GM23338 (cell line): ENCODE measurements around the gene PRSS33. TPM values are rescaled to one million over a fixed set of nuclear protein-coding genes. Genes with fewer than 3 reads are reported as not detected.

Source experiments
- ATAC-seq: fragments of 200-7000 bp; cut with Tn5 transposase; 3 replicates; pipeline ENCODE4 v1.9.1; 2020
- DNase-seq: peaks from one replicate; pipeline ENCODE4 v3.0.0-alpha.2; 2015; ENCODE audit warnings: low spot score
- H2AFZ ChIP-seq: fragments of 200-600 bp; sonication (generic); 2 replicates; pipeline ENCODE4 v1.8.0; 2016; ENCODE audit warnings: antibody characterized with exemption, mild to moderate bottlenecking, moderate library complexity
- H3F3A ChIP-seq: fragments of 200-600 bp; sonication (generic); replicated peaks from 2 replicates; pipeline ENCODE4 v1.8.0; 2017; ENCODE audit warnings: antibody characterized with exemption, mixed run types, low read depth
- H3K27ac ChIP-seq: fragments of 200-600 bp; sonication (generic); 2 replicates; pipeline ENCODE4 v1.6.1; 2016; ENCODE audit warnings: low read depth
- H3K27me3 ChIP-seq: fragments of 200-600 bp; sonication (generic); 2 replicates; pipeline ENCODE4 v1.8.0; 2016; ENCODE audit warnings: mild to moderate bottlenecking, mixed run types, moderate library complexity; ENCODE audit not compliant: insufficient read depth
- H3K36me3 ChIP-seq: fragments of 200-600 bp; sonication (generic); 2 replicates; pipeline ENCODE4 v1.8.0; 2016; ENCODE audit warnings: mild to moderate bottlenecking; ENCODE audit not compliant: insufficient read depth
- H3K4me1 ChIP-seq: fragments of 200-600 bp; sonication (generic); 2 replicates; pipeline ENCODE4 v1.8.0; 2016; ENCODE audit warnings: mild to moderate bottlenecking, moderate library complexity; ENCODE audit not compliant: insufficient read depth
- H3K4me2 ChIP-seq: fragments of 200-600 bp; sonication (generic); 2 replicates; pipeline ENCODE4 v1.7.1; 2017; ENCODE audit warnings: mixed run types
- H3K4me3 ChIP-seq: fragments of 200-600 bp; sonication (generic); 2 replicates; pipeline ENCODE4 v1.6.1; 2016; ENCODE audit warnings: mixed run types
- H3K79me2 ChIP-seq: fragments of 200-600 bp; sonication (generic); replicated peaks from 2 replicates; pipeline ENCODE4 v1.8.0; 2017; ENCODE audit warnings: mild to moderate bottlenecking; ENCODE audit not compliant: insufficient read depth
- H3K9me2 ChIP-seq: fragments of 200-600 bp; sonication (generic); 2 replicates; pipeline ENCODE4 v1.8.0; 2017; ENCODE audit not compliant: insufficient read depth
- H4K20me1 ChIP-seq: fragments of 200-600 bp; sonication (generic); replicated peaks from 2 replicates; pipeline ENCODE4 v1.8.0; 2017; ENCODE audit warnings: mild to moderate bottlenecking; ENCODE audit not compliant: insufficient read depth
- H3K27ac Mint-ChIP-seq: 2 replicates; pipeline ENCODE4 v1.8.0; 2020; ENCODE audit warnings: inconsistent platforms, mild to moderate bottlenecking, moderate library complexity, mixed read lengths
- H3K27me3 Mint-ChIP-seq: 3 replicates; pipeline ENCODE4 v1.8.0; 2022; ENCODE audit warnings: low read depth, mild to moderate bottlenecking, moderate library complexity, mixed read lengths, inconsistent platforms; ENCODE audit not compliant: insufficient read depth, poor library complexity
- H3K36me3 Mint-ChIP-seq: 3 replicates; pipeline ENCODE4 v1.8.0; 2021; ENCODE audit warnings: low read depth, mild to moderate bottlenecking, inconsistent platforms, moderate library complexity, mixed read lengths
- H3K4me1 Mint-ChIP-seq: 3 replicates; pipeline ENCODE4 v1.8.0; 2020; ENCODE audit warnings: mild to moderate bottlenecking, inconsistent platforms, mixed read lengths
- H3K4me3 Mint-ChIP-seq: 3 replicates; pipeline ENCODE4 v1.8.0; 2021; ENCODE audit warnings: moderate library complexity, mild to moderate bottlenecking, inconsistent platforms, mixed read lengths
- H3K9me3 Mint-ChIP-seq: 3 replicates; pipeline ENCODE4 v1.8.0; 2020; ENCODE audit warnings: moderate library complexity, mild to moderate bottlenecking, inconsistent platforms, mixed read lengths
- EZH2 ChIP-seq: fragments of 200-600 bp; sonication (generic); IDR thresholded peaks from one replicate; pipeline ENCODE4 v1.8.0; 2017; ENCODE audit warnings: antibody characterized with exemption, mild to moderate bottlenecking, low read depth; ENCODE audit not compliant: unreplicated experiment
- JUNB ChIP-seq: IDR thresholded peaks from one replicate; pipeline ENCODE4 v1.6.1; 2016; ENCODE audit warnings: antibody characterized with exemption; ENCODE audit not compliant: unreplicated experiment
- NANOG ChIP-seq: IDR thresholded peaks from 2 replicates; pipeline ENCODE4 v1.6.1; 2016; ENCODE audit warnings: antibody characterized with exemption, borderline replicate concordance
- POLR2AphosphoS5 ChIP-seq: IDR thresholded peaks from 2 replicates; pipeline ENCODE4 v1.6.1; 2016; ENCODE audit warnings: antibody characterized with exemption, low read depth
- REST ChIP-seq: IDR thresholded peaks from one replicate; pipeline ENCODE4 v1.6.1; 2018; ENCODE audit warnings: antibody characterized with exemption; ENCODE audit not compliant: unreplicated experiment
- STAT1 ChIP-seq: IDR thresholded peaks from one replicate; pipeline ENCODE4 v1.6.1; 2016; ENCODE audit warnings: antibody characterized with exemption; ENCODE audit not compliant: unreplicated experiment
- ZNF114 ChIP-seq: fragments of 250-450 bp; sonication (Bioruptor Pico); IDR thresholded peaks from 2 replicates; pipeline ENCODE4 v1.5.0; 2020; ENCODE audit warnings: mild to moderate bottlenecking, moderate library complexity
- ZNF331 ChIP-seq: fragments of 250-450 bp; sonication (Bioruptor Pico); IDR thresholded peaks from 2 replicates; pipeline ENCODE4 v1.5.0; 2020; ENCODE audit warnings: low read depth, mild to moderate bottlenecking, moderate library complexity
- polyA plus RNA-seq: library from polyadenylated mRNA; unstranded; fragments of >200 nt; fragmentation: Nextera tagmentation; extraction: Ambion mirVana; gene quantifications from 2 replicates; pipeline ENCODE4 v1.2.1, GENCODE V29; 2016
- total RNA-seq: library from RNA; depleted of rRNA; stranded (reverse); fragments of >200 nt; shearing (Covaris generic); gene quantifications from 2 replicates; pipeline ENCODE4 v1.2.3, GENCODE V29; 2014
- TF ChIP-seq, protein P1 (sequence below): IDR thresholded peaks from 2 replicates; pipeline ENCODE4 v1.6.1; 2016; ENCODE audit warnings: antibody characterized with exemption
- TF ChIP-seq, protein P2 (sequence below): fragments of 250-450 bp; sonication (Bioruptor Pico); IDR thresholded peaks from 2 replicates; pipeline ENCODE4 v1.5.0; 2020; ENCODE audit warnings: mild to moderate bottlenecking, moderate library complexity

The PRSS33 gene
- total and polyA plus RNA-seq, 2 experiments from 2014 or later, result 0.24 to 1.4 TPM

- no peak for TF ChIP-seq STAT1
- no peak for TF ChIP-seq ZNF331
- no peak for TF ChIP-seq POLR2AphosphoS5
- TF ChIP-seq, protein P1, sequence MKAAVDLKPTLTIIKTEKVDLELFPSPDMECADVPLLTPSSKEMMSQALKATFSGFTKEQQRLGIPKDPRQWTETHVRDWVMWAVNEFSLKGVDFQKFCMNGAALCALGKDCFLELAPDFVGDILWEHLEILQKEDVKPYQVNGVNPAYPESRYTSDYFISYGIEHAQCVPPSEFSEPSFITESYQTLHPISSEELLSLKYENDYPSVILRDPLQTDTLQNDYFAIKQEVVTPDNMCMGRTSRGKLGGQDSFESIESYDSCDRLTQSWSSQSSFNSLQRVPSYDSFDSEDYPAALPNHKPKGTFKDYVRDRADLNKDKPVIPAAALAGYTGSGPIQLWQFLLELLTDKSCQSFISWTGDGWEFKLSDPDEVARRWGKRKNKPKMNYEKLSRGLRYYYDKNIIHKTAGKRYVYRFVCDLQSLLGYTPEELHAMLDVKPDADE, result no peak
- TF ChIP-seq NANOG, result no peak
- TF ChIP-seq JUNB, result no peak
- TF ChIP-seq ZNF114 (CRISPR knock-in tag), result no peak
- no peak for TF ChIP-seq REST
Measured at GRCh38 chr16:2799859-2800226, 12.5 kb upstream of the PRSS33 start (continued).

DNA sequence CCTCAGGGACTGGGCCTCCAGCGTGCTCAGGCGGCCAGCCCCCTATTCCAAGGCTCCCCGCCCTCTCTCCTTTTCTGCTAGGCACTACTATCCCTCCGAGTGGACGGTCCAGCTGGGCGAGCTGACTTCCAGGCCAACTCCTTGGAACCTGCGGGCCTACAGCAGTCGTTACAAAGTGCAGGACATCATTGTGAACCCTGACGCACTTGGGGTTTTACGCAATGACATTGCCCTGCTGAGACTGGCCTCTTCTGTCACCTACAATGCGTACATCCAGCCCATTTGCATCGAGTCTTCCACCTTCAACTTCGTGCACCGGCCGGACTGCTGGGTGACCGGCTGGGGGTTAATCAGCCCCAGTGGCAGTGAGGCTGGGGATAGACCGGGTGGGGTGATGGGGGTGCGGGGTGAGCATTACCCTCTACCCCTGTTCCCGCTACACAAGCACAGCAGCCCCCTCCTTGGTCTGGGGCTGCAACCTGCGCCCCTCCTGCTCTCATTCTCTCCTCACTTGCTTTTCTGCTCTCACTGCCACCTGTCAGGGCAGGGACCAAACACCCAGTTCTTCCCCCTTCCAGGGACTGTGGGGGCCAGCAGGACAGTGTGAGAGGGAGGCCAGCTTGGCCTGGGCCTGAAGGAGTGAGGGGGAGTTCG is 12.0 kb upstream of the PRSS33 start:
- ATAC-seq (no peak), DNase-seq (no peak)
- H3K4me3 ChIP-seq, result no peak overlapping the region
- Mint-ChIP-seq H3K36me3 (no peaks in the 10 kb centered on the region), H3K9me3 (peaks cover 8% of the 10 kb centered on the region; the same call in 2 of the 3 replicates), H3K27ac (no peak overlapping the region), H3K27me3 (peaks cover 10% of the 10 kb centered on the region), H3K4me3 (no peak overlapping the region), H3K4me1 (no peaks in the 10 kb centered on the region)
- no peaks in the 10 kb centered on the region for H3F3A ChIP-seq
- no peaks in the 10 kb centered on the region for H3K4me1 ChIP-seq
- H3K79me2 ChIP-seq, result no peaks in the 10 kb centered on the region
- H4K20me1 ChIP-seq, result no peaks in the 10 kb centered on the region
- no peaks in the 10 kb centered on the region for H3K27me3 ChIP-seq
- no peaks in the 10 kb centered on the region for H3K9me2 ChIP-seq
- no peak overlapping the region for H3K27ac ChIP-seq
- no peak overlapping the region for H3K4me2 ChIP-seq
- peak overlapping the region; percentile 56; the same call in 1 of the 2 replicates for H2AFZ ChIP-seq
- no peaks in the 10 kb centered on the region for H3K36me3 ChIP-seq
- no peak for TF ChIP-seq NANOG
- TF ChIP-seq JUNB, result no peak
- TF ChIP-seq ZNF114 (CRISPR knock-in tag), result no peak
- TF ChIP-seq, protein P2, sequence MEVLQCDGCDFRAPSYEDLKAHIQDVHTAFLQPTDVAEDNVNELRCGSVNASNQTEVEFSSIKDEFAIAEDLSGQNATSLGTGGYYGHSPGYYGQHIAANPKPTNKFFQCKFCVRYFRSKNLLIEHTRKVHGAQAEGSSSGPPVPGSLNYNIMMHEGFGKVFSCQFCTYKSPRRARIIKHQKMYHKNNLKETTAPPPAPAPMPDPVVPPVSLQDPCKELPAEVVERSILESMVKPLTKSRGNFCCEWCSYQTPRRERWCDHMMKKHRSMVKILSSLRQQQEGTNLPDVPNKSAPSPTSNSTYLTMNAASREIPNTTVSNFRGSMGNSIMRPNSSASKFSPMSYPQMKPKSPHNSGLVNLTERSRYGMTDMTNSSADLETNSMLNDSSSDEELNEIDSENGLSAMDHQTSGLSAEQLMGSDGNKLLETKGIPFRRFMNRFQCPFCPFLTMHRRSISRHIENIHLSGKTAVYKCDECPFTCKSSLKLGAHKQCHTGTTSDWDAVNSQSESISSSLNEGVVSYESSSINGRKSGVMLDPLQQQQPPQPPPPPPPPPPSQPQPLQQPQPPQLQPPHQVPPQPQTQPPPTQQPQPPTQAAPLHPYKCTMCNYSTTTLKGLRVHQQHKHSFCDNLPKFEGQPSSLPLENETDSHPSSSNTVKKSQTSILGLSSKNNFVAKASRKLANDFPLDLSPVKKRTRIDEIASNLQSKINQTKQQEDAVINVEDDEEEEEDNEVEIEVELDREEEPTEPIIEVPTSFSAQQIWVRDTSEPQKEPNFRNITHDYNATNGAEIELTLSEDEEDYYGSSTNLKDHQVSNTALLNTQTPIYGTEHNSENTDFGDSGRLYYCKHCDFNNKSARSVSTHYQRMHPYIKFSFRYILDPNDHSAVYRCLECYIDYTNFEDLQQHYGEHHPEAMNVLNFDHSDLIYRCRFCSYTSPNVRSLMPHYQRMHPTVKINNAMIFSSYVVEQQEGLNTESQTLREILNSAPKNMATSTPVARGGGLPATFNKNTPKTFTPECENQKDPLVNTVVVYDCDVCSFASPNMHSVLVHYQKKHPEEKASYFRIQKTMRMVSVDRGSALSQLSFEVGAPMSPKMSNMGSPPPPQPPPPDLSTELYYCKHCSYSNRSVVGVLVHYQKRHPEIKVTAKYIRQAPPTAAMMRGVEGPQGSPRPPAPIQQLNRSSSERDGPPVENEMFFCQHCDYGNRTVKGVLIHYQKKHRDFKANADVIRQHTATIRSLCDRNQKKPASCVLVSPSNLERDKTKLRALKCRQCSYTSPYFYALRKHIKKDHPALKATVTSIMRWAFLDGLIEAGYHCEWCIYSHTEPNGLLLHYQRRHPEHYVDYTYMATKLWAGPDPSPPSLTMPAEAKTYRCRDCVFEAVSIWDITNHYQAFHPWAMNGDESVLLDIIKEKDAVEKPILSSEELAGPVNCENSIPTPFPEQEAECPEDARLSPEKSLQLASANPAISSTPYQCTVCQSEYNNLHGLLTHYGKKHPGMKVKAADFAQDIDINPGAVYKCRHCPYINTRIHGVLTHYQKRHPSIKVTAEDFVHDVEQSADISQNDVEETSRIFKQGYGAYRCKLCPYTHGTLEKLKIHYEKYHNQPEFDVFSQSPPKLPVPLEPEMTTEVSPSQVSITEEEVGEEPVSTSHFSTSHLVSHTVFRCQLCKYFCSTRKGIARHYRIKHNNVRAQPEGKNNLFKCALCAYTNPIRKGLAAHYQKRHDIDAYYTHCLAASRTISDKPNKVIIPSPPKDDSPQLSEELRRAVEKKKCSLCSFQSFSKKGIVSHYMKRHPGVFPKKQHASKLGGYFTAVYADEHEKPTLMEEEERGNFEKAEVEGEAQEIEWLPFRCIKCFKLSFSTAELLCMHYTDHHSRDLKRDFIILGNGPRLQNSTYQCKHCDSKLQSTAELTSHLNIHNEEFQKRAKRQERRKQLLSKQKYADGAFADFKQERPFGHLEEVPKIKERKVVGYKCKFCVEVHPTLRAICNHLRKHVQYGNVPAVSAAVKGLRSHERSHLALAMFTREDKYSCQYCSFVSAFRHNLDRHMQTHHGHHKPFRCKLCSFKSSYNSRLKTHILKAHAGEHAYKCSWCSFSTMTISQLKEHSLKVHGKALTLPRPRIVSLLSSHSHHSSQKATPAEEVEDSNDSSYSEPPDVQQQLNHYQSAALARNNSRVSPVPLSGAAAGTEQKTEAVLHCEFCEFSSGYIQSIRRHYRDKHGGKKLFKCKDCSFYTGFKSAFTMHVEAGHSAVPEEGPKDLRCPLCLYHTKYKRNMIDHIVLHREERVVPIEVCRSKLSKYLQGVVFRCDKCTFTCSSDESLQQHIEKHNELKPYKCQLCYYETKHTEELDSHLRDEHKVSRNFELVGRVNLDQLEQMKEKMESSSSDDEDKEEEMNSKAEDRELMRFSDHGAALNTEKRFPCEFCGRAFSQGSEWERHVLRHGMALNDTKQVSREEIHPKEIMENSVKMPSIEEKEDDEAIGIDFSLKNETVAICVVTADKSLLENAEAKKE (CRISPR knock-in tag), result no peak
- TF ChIP-seq EZH2, result no peak
- no peak for TF ChIP-seq REST
